Lower leg skin (tissue), 4 donors: ENCODE data around the gene CABP4. TPM values are rescaled to one million over a fixed set of nuclear protein-coding genes. Genes with fewer than 3 reads are reported as not detected.

Experiments
- DNase-seq, 2 donors: peaks; one replicate each; pipeline ENCODE4 v3.0.0-alpha.2; 2019; ENCODE audit warnings: low spot score in 2 of 2
- H3K4me3 ChIP-seq: fragments of 200-600 bp; sonication (generic); 2 replicates; pipeline ENCODE4 v1.5.1; 2017; ENCODE audit warnings: mild to moderate bottlenecking, low read depth; ENCODE audit not compliant: poor library complexity, severe bottlenecking
- CTCF ChIP-seq, 3 donors: fragments of 450-650 bp; IDR thresholded peaks; one replicate each; pipeline ENCODE4 v1.5.1; 2016; ENCODE audit warnings: antibody characterized with exemption in 3 of 3, mild to moderate bottlenecking in 3 of 3, moderate library complexity in 2 of 3
- POLR2A ChIP-seq, 2 donors: fragments of 450-650 bp; IDR thresholded peaks; one replicate each; pipeline ENCODE4 v1.6.1; 2016 to 2017; ENCODE audit warnings: antibody characterized with exemption in 2 of 2, mild to moderate bottlenecking in 1 of 2, moderate library complexity in 1 of 2
- WGBS, 2 donors: methylation state at CpG; one replicate each; pipeline ENCODE4 v1.1.5; 2018; 5-methylcytosine and 5-hydroxymethylcytosine counted together
- intact Hi-C: fragments of 100-400 bp; cut with DNase I; formaldehyde crosslinking; loops from one replicate; pipeline ENCODE4 v1.15.0; 2023; ENCODE audit warnings: low total_unique reads
- total RNA-seq, 4 donors: library from RNA; depleted of rRNA; stranded (reverse); fragments of >200 nt; gene quantifications; one replicate each; pipeline ENCODE4 v1.1.0, GENCODE V29; 2016

CABP4 gene
- under 1 TPM in 2 of 4 donors, not detected in 2; 0.11 to 0.25 TPM for total RNA-seq

- intact Hi-C loops = no loop called here
- 93 to 94% methylated on average over 3 of the region's 3 CpGs for WGBS, 2 donors
- no peak for DNase-seq
- H3K4me3 ChIP-seq = no peak within 1 kb of the TSS
- TF ChIP-seq CTCF (IDR thresholded peaks at IDR 0.05) = no peak
- no peak for TF ChIP-seq POLR2A (IDR thresholded peaks at IDR 0.05)
These were observed at the start of gene CABP4 for GRCh38 chr11:67455054-67455453. CABP4 (plus strand) TSS chr11:67455354; CDS start chr11:67455424, 70 bp downstream.

DNA sequence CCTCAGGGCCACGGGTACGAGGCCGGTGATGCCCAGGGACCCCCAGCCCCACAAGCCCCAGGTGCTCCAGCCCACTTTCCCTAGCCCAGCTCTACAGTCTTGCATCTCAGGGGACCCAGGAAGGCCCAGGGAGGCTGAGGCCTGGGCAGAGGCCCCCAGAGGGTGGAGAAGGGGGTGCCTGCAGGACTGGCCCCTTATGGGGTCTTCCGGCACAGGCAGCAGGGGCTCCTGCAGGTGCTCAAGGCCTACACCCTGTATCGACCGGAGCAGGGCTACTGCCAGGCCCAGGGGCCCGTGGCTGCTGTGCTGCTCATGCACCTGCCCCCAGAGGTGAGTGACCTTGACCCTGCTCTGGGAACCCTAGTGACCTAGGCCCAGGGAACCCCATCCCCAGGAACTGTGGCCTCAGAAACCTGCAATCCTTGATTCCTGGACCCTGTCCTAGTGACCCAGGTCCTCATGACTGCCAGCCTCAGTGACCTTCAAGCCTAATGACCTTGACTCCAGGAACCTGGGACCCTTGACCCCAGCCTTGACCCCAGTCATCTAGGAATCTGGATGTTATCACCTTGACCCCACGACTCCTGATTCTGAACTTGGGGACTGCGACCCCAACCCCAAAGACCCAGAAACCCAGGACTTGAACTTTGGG, 49.3 kb upstream of the CABP4 start:
- intact Hi-C loops = no loop called here
- no peak for TF ChIP-seq CTCF (IDR thresholded peaks at IDR 0.05)
- TF ChIP-seq POLR2A (IDR thresholded peaks at IDR 0.05) = no peak
- WGBS, 2 donors = 92% methylated on average over 7 to 9 of the region's 9 CpGs
- H3K4me3 ChIP-seq = no peak overlapping the region
- DNase-seq = no peak

DNA sequence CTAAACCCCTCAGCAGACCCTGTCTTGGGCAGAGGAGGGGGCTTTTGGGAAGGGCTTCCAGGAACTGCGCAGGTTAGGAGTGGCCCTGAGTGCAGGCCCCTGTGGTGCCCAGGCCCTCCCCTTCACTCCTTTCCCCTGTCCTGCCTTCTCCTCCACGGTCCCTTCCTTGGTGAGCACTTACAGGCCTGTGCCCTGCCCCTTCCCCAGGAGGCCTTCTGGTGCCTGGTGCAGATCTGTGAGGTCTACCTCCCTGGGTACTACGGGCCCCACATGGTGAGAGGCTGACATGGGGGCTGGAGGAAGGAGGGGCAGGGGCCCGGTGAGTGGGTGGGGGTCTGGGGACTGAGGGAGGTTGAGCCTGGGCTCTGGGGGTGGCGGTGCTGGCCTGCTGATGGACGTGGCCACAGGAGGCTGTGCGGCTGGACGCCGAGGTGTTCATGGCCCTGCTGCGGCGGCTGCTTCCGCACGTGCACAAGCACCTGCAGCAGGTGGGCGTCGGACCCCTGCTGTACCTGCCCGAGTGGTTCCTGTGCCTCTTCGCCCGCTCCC, 48.7 kb upstream of the CABP4 start:
- WGBS, 2 donors = 81 to 82% methylated on average over 12 to 13 of the region's 18 CpGs
- DNase-seq = no peak
- TF ChIP-seq CTCF (IDR thresholded peaks at IDR 0.05) = no peak
- no peak for TF ChIP-seq POLR2A (IDR thresholded peaks at IDR 0.05)
- no peak overlapping the region for H3K4me3 ChIP-seq
- intact Hi-C loops = no loop called here

DNA sequence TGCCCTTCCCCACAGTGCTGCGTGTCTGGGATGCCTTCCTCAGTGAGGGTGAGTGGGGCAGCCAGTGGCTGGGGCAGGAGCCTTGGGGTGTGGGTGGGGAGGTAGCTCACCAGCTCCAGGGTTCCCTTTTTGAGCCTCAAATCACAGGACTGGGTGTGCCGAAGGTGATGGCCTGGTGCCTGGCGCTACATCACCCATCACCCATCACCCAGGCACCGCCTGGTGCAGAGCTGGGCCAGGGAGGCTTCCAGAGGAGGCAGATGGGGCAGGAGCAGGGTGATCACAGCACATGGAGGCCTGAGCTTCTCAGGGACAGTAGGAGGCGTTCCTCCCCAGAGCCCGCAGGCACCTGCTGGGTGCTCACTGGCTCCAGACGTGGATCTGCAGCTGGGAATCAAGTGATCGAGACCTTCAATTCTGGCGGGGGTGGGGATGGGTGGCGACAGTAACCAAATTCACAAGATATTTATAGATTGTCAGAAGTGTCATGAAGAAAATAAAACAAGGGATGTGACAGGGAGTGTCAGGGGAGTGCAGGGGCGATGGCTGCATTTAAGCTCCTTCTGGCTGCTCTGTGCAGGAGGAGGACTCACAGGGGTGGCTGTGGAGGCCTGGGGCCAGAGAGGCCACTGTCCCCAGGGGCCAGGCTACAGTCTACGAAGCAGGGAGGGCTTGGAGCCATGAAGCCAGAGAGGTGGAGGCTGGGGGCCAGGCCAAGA, 48.0 kb upstream of the CABP4 start:
- WGBS, 2 donors = 33 to 39% methylated on average over 12 of the region's 12 CpGs
- TF ChIP-seq POLR2A (IDR thresholded peaks at IDR 0.05) (no peak), CTCF (IDR thresholded peaks at IDR 0.05) (no peak)
- no peak for DNase-seq
- H3K4me3 ChIP-seq = no peak overlapping the region
- intact Hi-C loops = no loop called here

GRCh38 chr11:67407688-67408163, 47.4 kb upstream of the CABP4 start:
- TF ChIP-seq POLR2A (IDR thresholded peaks at IDR 0.05) (no peak), CTCF (IDR thresholded peaks at IDR 0.05) (no peak)
- 61 to 66% methylated on average over 10 to 12 of the region's 12 CpGs for WGBS, 2 donors
- intact Hi-C loops = no loop called here
- H3K4me3 ChIP-seq = no peak overlapping the region
- DNase-seq = no peak
